DOHH2 (cell line): ENCODE data around the gene C1QB.

Experiments used
- EZH2phosphoT487 ChIP-seq: fragments of 200-600 bp; sonication (generic); IDR thresholded peaks from 2 replicates; pipeline ENCODE4 v1.6.1; 2017; ENCODE audit warnings: borderline replicate concordance, mild to moderate bottlenecking, antibody characterized with exemption, low read length, moderate library complexity, mixed read lengths
- TF ChIP-seq, protein P1 (sequence below): fragments of 200-600 bp; sonication (generic); IDR thresholded peaks from one replicate; pipeline ENCODE4 v1.5.1; 2014; ENCODE audit warnings: antibody characterized with exemption, mild to moderate bottlenecking, low read depth, low read length; ENCODE audit not compliant: poor library complexity, severe bottlenecking

DNA sequence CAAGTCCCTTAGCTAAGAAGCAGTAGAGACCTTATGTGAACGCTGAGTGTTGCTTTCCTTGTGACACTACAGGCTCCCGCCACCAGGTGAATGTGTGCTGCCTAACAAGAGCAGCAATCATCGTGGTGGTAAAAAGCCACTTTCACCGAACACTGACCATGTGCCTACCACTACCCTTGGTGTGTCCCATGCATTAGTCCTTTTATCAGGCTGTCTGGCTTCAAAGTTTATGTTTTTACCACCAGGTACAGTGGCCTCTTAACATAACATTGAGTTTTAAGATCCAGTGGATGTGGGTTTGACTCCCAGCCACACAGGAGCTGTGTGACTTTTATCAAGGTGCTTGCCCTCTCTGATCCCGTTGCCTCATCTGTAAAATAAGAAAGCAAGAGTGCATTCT, 1.7 kb downstream of the C1QB start:
- TF ChIP-seq EZH2phosphoT487: no peak
- TF ChIP-seq, protein P1, sequence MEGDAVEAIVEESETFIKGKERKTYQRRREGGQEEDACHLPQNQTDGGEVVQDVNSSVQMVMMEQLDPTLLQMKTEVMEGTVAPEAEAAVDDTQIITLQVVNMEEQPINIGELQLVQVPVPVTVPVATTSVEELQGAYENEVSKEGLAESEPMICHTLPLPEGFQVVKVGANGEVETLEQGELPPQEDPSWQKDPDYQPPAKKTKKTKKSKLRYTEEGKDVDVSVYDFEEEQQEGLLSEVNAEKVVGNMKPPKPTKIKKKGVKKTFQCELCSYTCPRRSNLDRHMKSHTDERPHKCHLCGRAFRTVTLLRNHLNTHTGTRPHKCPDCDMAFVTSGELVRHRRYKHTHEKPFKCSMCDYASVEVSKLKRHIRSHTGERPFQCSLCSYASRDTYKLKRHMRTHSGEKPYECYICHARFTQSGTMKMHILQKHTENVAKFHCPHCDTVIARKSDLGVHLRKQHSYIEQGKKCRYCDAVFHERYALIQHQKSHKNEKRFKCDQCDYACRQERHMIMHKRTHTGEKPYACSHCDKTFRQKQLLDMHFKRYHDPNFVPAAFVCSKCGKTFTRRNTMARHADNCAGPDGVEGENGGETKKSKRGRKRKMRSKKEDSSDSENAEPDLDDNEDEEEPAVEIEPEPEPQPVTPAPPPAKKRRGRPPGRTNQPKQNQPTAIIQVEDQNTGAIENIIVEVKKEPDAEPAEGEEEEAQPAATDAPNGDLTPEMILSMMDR: no peak
